Measurements from ENCODE around the gene CCDC47. TPM values are rescaled to one million over a fixed set of nuclear protein-coding genes. Genes with fewer than 3 reads are reported as not detected.

Gene CCDC47, protein sequence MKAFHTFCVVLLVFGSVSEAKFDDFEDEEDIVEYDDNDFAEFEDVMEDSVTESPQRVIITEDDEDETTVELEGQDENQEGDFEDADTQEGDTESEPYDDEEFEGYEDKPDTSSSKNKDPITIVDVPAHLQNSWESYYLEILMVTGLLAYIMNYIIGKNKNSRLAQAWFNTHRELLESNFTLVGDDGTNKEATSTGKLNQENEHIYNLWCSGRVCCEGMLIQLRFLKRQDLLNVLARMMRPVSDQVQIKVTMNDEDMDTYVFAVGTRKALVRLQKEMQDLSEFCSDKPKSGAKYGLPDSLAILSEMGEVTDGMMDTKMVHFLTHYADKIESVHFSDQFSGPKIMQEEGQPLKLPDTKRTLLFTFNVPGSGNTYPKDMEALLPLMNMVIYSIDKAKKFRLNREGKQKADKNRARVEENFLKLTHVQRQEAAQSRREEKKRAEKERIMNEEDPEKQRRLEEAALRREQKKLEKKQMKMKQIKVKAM
- 55.9 and 79.0 TPM in 2 replicates for total RNA-seq

DNA sequence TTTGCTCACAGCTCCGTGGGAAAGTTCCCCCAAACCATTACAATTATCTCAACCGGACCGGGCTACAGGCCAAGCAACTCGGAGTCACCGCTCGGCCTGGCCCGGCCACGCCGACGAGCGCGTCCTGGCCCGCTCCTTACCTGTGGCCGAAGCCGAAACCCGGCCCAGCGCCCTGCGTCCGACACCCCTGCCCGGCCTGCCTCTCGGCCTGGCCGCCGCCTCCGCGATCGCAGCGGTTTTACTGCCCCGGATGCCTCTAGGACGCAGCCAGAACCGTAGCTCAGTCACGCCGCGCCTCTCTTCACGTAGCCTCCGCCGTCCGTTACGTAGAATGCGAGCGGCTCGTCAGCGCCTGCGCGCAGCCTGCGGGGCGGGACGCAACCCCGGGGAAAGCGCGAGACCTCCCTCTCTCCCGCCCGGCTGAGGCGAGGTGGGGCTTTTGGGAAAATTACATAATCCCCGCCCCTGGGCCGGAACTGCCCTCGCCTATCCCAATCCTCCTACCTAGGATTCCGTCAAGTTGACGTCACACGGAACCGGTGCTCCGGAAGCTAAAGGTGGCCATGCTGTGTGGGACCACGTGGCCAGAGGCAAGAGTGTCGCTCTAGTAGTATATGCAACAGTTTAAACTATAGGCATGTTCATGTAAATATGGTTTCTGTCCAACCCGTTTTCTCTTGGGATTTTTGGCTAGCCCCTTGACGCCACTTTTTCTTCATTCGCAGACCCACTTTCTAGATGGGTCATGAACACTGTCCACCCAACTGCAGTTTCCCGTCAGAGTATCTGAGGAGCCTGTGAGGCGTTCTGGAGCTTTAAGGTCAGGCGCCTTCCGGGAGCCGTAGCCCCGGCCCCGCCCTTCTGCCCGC lies at the start of gene CCDC47:
Gene CCDC47 (minus strand): TSS at position 326 of the 869 bp plus-strand sequence. CDS start 7,422 bp downstream, outside the sequence.

GRCh38 chr17:63774141-63774968 lies 958 bp upstream of the CCDC47 start, which contains the start of gene DDX42:
DDX42 (plus strand) TSS chr17:63774170; CDS start chr17:63787050, 12,880 bp downstream.

DNA sequence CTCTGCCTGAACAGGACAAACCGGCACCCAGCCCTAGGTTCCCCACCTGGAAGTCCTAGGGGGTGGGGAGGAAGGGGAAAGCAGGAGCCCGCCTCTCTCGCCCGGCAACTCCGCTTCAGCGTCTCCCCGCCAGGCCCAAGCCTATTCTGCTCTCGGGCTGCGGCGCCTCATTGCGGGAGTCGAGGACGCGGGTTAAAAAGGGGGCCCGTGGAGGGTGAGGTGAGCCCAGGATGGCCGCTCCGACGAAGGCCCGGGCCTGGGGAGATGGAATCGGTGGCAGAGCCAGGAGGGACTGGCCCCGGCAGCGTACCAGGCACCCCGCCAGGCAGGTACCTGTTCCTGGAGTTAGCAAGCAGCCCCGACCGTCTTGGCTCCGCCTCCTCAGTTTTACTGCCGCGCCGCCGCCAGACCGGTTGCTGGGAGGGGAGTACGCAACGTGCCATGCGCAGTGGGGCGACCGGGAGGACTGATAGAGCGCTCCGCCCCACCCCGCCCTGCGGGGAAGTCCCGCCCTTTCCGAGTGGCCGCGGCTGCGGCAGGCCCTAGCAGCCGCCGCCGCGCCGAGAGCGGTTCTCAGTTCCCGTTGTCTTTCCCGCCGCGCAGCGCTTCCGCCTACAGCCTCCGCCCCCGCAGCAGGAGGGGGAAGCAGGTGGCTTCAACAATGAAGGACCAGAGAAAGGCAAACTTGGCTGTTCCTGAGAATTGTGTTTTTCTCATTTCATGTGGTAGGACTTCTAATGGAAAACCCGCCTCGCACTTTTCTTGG lies 31.8 kb downstream of the CCDC47 start, which contains the start of gene STRADA:
Gene STRADA (minus strand): TSS at position 392 of the 766 bp plus-strand sequence. CDS start 13,430 bp downstream, outside the sequence.

DNA sequence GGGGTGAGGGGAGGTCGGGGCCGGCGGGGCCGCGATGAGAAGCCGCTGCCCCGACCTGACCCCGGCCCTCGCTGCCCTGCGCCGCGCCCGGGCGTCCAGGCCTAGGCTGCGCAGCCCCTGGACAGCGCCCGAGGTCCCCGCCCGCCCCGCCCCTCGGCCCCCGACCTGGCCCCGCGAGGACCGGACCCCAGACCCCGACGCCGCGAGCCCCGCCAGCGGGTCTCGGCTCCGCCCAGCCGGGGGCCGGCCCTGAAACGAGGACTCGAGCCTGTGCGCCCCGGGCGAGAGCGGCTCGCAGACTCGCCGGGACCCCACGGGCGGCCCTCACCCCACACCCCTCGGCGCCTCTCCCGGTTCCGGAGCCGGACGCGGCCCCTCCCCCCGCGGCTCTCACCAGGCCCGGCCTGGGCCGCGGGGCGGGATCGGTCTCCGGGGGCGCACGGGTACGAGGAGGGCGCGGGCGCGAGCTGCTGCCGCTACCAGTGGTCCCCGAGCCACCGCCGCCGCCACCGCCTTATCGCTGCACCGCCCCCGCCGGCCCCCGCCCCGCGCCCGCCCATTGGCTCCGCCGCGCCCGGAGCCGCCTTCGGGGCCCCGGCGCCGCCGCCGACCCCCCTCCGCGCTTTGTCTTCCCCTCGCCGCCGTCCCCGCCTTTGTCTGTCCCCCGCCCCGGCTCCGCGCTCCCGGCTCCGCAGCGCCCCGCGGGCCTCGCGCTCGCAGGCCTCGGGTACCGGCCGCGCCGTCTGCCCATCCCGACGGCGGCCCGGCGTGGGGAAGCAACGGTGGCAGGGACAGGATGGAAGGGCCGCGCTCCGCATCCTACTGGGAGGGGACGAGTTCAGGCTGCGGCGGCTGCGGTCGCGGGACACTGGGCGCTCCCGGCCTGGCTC lies 73.5 kb downstream of the CCDC47 start, which contains the start of gene LIMD2:
Gene LIMD2 (minus strand): TSS at position 488 of the 890 bp plus-strand sequence. CDS start 827 bp downstream, outside the sequence.

Other genes starting within 250 kb of the CCDC47 start
- 9.5 and 11.6 TPM in 2 replicates for gene DCAF7, start 223.1 kb downstream of the CCDC47 start, total RNA-seq
- 14.5 and 15.6 TPM in 2 replicates for gene TACO1, start 172.7 kb downstream of the CCDC47 start, total RNA-seq
- 20.1 and 28.2 TPM in 2 replicates for gene MAP3K3, start 151.2 kb downstream of the CCDC47 start, total RNA-seq
- 1.8 and 3.8 TPM in 2 replicates for gene LIMD2, start 73.5 kb downstream of the CCDC47 start, total RNA-seq
- 13.9 and 16.5 TPM in 2 replicates for gene STRADA, start 31.8 kb downstream of the CCDC47 start, total RNA-seq
- gene DDX42, start 573 bp upstream of the CCDC47 start, total RNA-seq = 45.1 and 62.3 TPM in 2 replicates
- gene PSMC5, start 53.8 kb upstream of the CCDC47 start, total RNA-seq = 58.3 and 69.9 TPM in 2 replicates
- gene FTSJ3, start 54.1 kb upstream of the CCDC47 start, total RNA-seq = 51.3 and 54.5 TPM in 2 replicates
- 78.7 and 93.3 TPM in 2 replicates for gene SMARCD2, start 69.1 kb upstream of the CCDC47 start, total RNA-seq
- gene CSH2, start 100.1 kb upstream of the CCDC47 start, total RNA-seq = not detected in 2 replicates
- not detected in 2 replicates for gene GH2, start 108.3 kb upstream of the CCDC47 start, total RNA-seq
- gene CSH1, start 123.0 kb upstream of the CCDC47 start, total RNA-seq = not detected in 2 replicates
- gene CSHL1, start 137.7 kb upstream of the CCDC47 start, total RNA-seq = not detected in 2 replicates
- not detected in 2 replicates for gene GH1, start 145.2 kb upstream of the CCDC47 start, total RNA-seq
- 0.18 and 0.43 TPM in 2 replicates for gene CD79B, start 158.7 kb upstream of the CCDC47 start, total RNA-seq
- gene SCN4A, start 199.3 kb upstream of the CCDC47 start, total RNA-seq = under 0.01 TPM in 1 of 2 replicates, not detected in the other
- 0.28 and 0.57 TPM in 2 replicates for gene PRR29, start 224.8 kb upstream of the CCDC47 start, total RNA-seq
- gene ICAM2, start 247.0 kb upstream of the CCDC47 start, total RNA-seq = 1.4 and 3.1 TPM in 2 replicates